Thyroid gland (tissue), 4 donors: Measurements from ENCODE around the gene ADAMTS13.

Source experiments
- CTCF ChIP-seq, 6 experiments: fragments of 200-600 bp in 3 of 6; fragments of 450-650 bp in 3 of 6; sonication (generic) in 3 of 6; IDR thresholded peaks; one replicate each; pipeline ENCODE4 v1.5.1; 2016 to 2019; ENCODE audit warnings: antibody characterized with exemption in 6 of 6, mild to moderate bottlenecking in 2 of 6, inconsistent platforms in 1 of 6, moderate library complexity in 1 of 6
- POLR2A ChIP-seq, 2 donors: fragments of 450-650 bp; IDR thresholded peaks; one replicate each; pipeline ENCODE4 v1.6.1; 2017; ENCODE audit warnings: antibody characterized with exemption in 2 of 2, mild to moderate bottlenecking in 2 of 2, moderate library complexity in 1 of 2

GRCh38 chr9:133448487-133448972 is 26.4 kb downstream of the ADAMTS13 start:
- TF ChIP-seq POLR2A (IDR thresholded peaks at IDR 0.05) (no peak), CTCF (IDR thresholded peaks at IDR 0.05) (no peak)
